ENCODE data around the gene ANKRD16.

DNA sequence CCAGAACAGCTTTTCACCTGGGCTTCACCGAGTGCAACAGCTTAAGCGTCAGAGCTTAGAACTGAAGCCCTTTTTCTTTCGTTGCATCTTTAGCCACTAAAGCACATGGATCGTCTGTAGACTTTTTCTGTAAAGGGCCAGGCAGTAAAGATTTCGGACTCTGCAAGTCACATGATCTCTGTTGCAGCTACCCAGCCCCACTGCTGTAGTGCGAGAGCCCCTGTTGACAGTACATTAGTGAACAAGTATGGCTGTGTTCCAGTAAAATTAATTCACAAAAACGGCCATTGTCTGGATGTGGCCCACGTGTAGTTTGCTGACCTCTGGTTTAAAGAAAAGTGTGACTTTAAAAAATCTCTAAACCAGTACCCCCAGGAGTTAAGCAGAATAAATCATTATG, 39.7 kb upstream of the ANKRD16 start:
- TF ChIP-seq, protein P1, sequence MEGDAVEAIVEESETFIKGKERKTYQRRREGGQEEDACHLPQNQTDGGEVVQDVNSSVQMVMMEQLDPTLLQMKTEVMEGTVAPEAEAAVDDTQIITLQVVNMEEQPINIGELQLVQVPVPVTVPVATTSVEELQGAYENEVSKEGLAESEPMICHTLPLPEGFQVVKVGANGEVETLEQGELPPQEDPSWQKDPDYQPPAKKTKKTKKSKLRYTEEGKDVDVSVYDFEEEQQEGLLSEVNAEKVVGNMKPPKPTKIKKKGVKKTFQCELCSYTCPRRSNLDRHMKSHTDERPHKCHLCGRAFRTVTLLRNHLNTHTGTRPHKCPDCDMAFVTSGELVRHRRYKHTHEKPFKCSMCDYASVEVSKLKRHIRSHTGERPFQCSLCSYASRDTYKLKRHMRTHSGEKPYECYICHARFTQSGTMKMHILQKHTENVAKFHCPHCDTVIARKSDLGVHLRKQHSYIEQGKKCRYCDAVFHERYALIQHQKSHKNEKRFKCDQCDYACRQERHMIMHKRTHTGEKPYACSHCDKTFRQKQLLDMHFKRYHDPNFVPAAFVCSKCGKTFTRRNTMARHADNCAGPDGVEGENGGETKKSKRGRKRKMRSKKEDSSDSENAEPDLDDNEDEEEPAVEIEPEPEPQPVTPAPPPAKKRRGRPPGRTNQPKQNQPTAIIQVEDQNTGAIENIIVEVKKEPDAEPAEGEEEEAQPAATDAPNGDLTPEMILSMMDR (IDR thresholded peaks at IDR 0.05): no peak
- TF ChIP-seq POLR2A (IDR thresholded peaks at IDR 0.05): no peak
